Peyer's patch (tissue), 4 donors: ENCODE measurements around the gene FSTL1. TPM values are rescaled to one million over a fixed set of nuclear protein-coding genes. Genes with fewer than 3 reads are reported as not detected.
"Not testable (repeated sequence)": the region's sequence is repeated elsewhere in the genome, so short reads cannot be mapped to it uniquely, and the experiment has no call there.

Experiments
- DNase-seq, 3 donors: peaks; one replicate each; pipeline ENCODE4 v3.0.0-alpha.2; 2017 to 2019
- H3K27ac ChIP-seq, 4 donors: fragments of 200-600 bp; sonication (generic); one replicate each; pipeline ENCODE4 v1.5.1; 2016 to 2019
- H3K27me3 ChIP-seq, 2 donors: fragments of 200-600 bp; sonication (generic); one replicate each; pipeline ENCODE4 v1.5.1; 2019
- H3K36me3 ChIP-seq, 3 donors: fragments of 200-600 bp; sonication (generic); one replicate each; pipeline ENCODE4 v1.5.1; 2016 to 2019
- H3K4me1 ChIP-seq, 4 donors: fragments of 200-600 bp; sonication (generic); one replicate each; pipeline ENCODE4 v1.5.1; 2016 to 2019
- H3K4me3 ChIP-seq, 4 donors: fragments of 200-600 bp; sonication (generic); 1 replicate in 3 of 4; 2 replicates in 1 of 4; pipeline ENCODE4 v1.5.1; 2016 to 2019; ENCODE audit warnings: mild to moderate bottlenecking in 1 of 4
- H3K9me3 ChIP-seq, 4 donors: fragments of 200-600 bp; sonication (generic); one replicate each; pipeline ENCODE4 v1.5.1; 2016 to 2019; ENCODE audit warnings: mild to moderate bottlenecking in 1 of 4
- POLR2A ChIP-seq, 2 donors: fragments of 450-650 bp; IDR thresholded peaks; one replicate each; pipeline ENCODE4 v1.5.1; 2017; ENCODE audit warnings: antibody characterized with exemption in 2 of 2, mild to moderate bottlenecking in 2 of 2, moderate library complexity in 2 of 2
- total RNA-seq, 4 donors: library from RNA; depleted of rRNA; stranded (reverse); fragments of >200 nt; gene quantifications; one replicate each; pipeline ENCODE4 v1.1.0, GENCODE V29; 2016
- TF ChIP-seq, protein P1 (sequence below), 6 experiments: fragments of 450-650 bp in 4 of 6; fragments of 200-600 bp in 2 of 6; sonication (generic) in 1 of 6; IDR thresholded peaks; one replicate each; pipeline ENCODE4 v1.5.1; 2017 to 2019; ENCODE audit warnings: antibody characterized with exemption in 6 of 6, mild to moderate bottlenecking in 3 of 6, moderate library complexity in 1 of 6

The FSTL1 gene
- total RNA-seq, 4 donors from 2014 or later, result 22.2 to 84.2 (median 59.8) TPM

DNA sequence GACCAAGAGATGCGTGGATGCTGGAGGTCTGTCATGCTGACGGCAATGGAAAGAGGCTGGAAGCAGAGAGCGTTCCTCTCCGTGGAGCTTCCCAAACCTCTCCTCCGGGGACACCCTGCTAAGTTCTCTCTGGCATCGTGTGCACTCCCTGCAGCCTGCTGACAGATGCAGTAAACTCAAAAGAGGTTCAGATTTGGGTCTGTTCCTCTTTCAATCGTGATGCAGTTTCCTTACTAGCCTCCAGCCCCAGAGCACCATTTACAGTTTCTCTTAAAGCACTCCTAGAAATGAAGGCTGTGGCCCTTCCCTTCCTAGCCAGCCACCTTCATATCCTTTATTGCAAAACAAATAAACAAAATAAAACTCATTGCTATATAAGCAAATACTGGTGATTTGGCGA, 54.3 kb downstream of the FSTL1 start:
- TF ChIP-seq, protein P1, sequence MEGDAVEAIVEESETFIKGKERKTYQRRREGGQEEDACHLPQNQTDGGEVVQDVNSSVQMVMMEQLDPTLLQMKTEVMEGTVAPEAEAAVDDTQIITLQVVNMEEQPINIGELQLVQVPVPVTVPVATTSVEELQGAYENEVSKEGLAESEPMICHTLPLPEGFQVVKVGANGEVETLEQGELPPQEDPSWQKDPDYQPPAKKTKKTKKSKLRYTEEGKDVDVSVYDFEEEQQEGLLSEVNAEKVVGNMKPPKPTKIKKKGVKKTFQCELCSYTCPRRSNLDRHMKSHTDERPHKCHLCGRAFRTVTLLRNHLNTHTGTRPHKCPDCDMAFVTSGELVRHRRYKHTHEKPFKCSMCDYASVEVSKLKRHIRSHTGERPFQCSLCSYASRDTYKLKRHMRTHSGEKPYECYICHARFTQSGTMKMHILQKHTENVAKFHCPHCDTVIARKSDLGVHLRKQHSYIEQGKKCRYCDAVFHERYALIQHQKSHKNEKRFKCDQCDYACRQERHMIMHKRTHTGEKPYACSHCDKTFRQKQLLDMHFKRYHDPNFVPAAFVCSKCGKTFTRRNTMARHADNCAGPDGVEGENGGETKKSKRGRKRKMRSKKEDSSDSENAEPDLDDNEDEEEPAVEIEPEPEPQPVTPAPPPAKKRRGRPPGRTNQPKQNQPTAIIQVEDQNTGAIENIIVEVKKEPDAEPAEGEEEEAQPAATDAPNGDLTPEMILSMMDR (IDR thresholded peaks at IDR 0.05), result no peak
- DNase-seq, result no peak
- no peaks in the 10 kb centered on the region for H3K27me3 ChIP-seq
- no peaks in the 10 kb centered on the region for H3K4me1 ChIP-seq
- H3K9me3 ChIP-seq, result no peaks in the 10 kb centered on the region
- no peak overlapping the region for H3K4me3 ChIP-seq
- H3K36me3 ChIP-seq, result peaks cover 0 to 51% (median 0%) of the 10 kb centered on the region in 3 donors
- no peak overlapping the region for H3K27ac ChIP-seq

DNA sequence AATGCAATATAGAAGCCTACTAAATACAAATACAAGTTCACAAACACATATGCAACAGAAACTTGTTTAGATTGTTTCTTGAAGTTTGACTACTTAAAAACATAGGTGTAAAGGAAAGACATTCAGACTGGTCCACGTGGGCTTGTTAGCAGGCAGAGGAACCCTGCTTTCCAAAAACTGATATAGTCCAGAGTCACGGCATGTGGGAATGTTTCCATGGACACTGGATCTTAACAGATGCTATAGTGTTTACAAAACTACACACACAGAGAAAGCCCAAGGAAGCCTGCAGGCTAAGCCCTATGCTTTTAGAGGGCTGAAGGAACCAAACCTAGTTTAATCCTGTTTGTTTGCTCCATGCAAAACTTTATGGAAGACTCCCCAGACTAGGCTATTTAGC, 56.4 kb downstream of the FSTL1 start:
- TF ChIP-seq, protein P1 (IDR thresholded peaks at IDR 0.05), result no peak
- no peak for TF ChIP-seq POLR2A (IDR thresholded peaks at IDR 0.05)
- DNase-seq, result no peak
- Histone ChIP-seq H3K4me1 (no peaks in the 10 kb centered on the region), H3K27ac (no peak overlapping the region), H3K27me3 (no peaks in the 10 kb centered on the region), H3K36me3 (peaks cover 0 to 34% (median 0%) of the 10 kb centered on the region in 3 donors), H3K4me3 (no peak overlapping the region), H3K9me3 (no peaks in the 10 kb centered on the region)

DNA sequence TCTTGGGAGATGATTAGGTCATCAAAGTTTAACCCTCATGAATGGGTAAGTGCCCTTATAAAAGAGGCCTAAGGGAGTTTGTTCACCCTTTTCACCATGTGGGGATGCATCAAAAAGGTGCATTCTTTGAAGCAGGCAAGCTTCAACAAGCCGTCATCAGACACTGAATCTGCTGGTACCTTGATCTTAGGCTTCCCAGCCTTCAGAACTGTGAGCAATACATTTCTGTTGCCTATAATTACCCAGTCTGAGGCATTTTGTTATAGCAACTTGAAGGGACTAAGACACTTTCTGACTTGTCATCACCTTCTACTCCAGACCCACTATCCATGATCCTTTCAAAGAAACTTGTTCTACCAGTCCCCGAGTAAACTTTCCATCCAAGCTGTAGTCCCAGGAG, 57.0 kb downstream of the FSTL1 start:
- no peak overlapping the region for H3K27ac ChIP-seq
- no peaks in the 10 kb centered on the region for H3K9me3 ChIP-seq
- H3K27me3 ChIP-seq, result no peaks in the 10 kb centered on the region
- peaks cover 0 to 29% (median 0%) of the 10 kb centered on the region in 3 donors for H3K36me3 ChIP-seq
- H3K4me3 ChIP-seq, result no peak overlapping the region
- no peaks in the 10 kb centered on the region for H3K4me1 ChIP-seq
- TF ChIP-seq, protein P1 (IDR thresholded peaks at IDR 0.05), result no peak
- TF ChIP-seq POLR2A (IDR thresholded peaks at IDR 0.05), result no peak
- DNase-seq, result no peak

DNA sequence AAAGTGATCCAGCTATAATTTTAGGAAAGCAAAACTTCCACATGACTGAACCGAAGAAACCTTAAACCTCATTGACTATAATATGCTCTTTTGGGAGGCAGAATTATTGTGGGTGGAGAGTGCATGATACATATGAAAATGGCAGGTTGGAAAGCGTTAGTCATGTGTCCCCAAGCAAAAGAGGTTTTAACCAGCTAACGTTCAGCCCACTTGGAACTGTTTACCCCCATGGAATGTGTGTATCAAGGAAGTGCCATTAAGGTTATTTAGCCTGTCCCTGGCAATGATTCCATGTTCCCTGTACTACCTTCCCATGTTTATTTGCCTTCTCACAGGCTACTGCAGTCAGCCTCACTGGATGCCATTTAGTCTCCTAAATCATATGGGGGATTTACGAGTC, 57.5 kb downstream of the FSTL1 start:
- Histone ChIP-seq H3K9me3 (no peaks in the 10 kb centered on the region), H3K36me3 (peaks cover 0 to 24% (median 0%) of the 10 kb centered on the region in 3 donors), H3K4me3 (no peak overlapping the region), H3K27ac (no peak overlapping the region), H3K27me3 (no peaks in the 10 kb centered on the region), H3K4me1 (no peaks in the 10 kb centered on the region)
- TF ChIP-seq, protein P1 (IDR thresholded peaks at IDR 0.05), result no peak
- no peak for TF ChIP-seq POLR2A (IDR thresholded peaks at IDR 0.05)
- no peak for DNase-seq

DNA sequence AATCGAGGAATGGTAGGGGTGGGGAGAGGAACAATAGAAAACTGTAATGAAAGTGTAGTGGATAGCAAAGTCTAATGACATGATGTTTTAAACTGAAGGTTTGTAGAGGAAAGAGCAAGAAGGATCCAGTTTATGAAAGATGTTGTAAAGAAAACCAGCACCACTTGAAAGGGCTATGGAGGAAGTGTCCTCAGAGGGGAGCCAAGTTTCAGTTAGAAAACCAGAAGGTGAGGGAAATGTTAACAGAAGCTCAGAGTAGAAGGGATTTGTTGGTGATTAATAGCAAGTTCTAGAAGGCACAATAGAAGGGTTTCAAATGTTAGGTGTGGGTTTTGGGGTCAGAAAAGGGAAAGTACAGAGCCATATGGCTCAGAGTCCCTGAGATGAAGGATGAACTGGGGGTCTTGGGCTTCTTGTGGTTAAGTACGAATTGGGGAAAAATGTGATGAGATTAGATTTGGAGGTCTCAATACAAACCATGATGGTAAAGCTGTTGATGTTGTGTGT, 67.8 kb downstream of the FSTL1 start:
- no peaks in the 10 kb centered on the region for H3K4me1 ChIP-seq
- H3K27me3 ChIP-seq, result no peaks in the 10 kb centered on the region
- no peaks in the 10 kb centered on the region for H3K9me3 ChIP-seq
- no peaks in the 10 kb centered on the region for H3K36me3 ChIP-seq
- TF ChIP-seq POLR2A (IDR thresholded peaks at IDR 0.05), result no peak
- TF ChIP-seq, protein P1 (IDR thresholded peaks at IDR 0.05), result no peak
- no peak overlapping the region for H3K4me3 ChIP-seq
- H3K27ac ChIP-seq, result no peak overlapping the region
- DNase-seq, result no peak

DNA sequence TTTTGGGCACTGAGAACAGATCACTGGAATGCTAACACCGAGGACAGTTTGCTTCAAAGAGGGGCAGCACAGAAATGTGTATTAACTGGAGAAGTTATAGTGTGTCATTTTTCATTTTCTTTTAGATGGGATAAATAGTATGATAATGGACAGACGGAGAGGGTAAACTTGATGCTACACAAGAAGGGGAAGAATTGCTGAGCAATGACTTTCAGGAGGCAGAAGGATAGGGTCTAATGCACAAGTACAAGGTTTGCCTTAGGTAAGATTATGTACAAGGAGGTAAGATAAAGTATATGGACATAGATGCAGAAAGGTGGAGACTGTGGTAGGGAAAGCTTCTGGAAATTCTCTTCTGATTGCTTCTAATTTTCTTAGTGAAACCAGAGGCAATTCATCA, 69.3 kb downstream of the FSTL1 start:
- Histone ChIP-seq H3K27ac (no peak overlapping the region), H3K36me3 (no peaks in the 10 kb centered on the region), H3K27me3 (no peaks in the 10 kb centered on the region), H3K4me3 (no peak overlapping the region), H3K9me3 (no peaks in the 10 kb centered on the region), H3K4me1 (no peaks in the 10 kb centered on the region)
- TF ChIP-seq, protein P1 (IDR thresholded peaks at IDR 0.05), result no peak
- TF ChIP-seq POLR2A (IDR thresholded peaks at IDR 0.05), result no peak
- no peak for DNase-seq

DNA sequence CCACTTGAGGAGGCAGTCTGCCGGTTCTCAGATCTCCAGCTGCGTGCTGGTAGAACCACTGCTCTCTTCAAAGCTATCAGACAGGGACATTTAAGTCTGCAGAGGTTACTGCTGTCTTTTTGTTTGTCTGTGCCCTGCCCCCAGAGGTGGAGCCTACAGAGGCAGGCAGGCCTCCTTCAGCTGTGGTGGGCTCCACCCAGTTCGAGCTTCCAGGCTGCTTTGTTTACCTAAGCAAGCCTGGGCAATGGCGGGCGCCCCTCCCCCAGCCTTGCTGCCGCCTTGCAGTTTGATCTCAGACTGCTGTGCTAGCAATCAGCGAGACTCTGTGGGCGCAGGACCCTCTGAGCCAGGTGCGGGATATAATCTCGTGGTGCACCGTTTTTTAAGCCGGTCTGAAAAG, 72.8 kb downstream of the FSTL1 start:
- H3K27ac ChIP-seq, H3K4me1 ChIP-seq, H3K4me3 ChIP-seq, H3K27me3 ChIP-seq, DNase-seq, H3K36me3 ChIP-seq, H3K9me3 ChIP-seq: not testable (repeated sequence)
